NCI-H1105 treated with DMSO at 0.1 percent for 48 hours (cell line): ENCODE results near the gene MRNIP.
"Not testable (repeated sequence)": the region's sequence is repeated elsewhere in the genome, so short reads cannot be mapped to it uniquely, and the experiment has no call there.

ENCODE experiments used
- DNase-seq: peaks from one replicate; lab custom pipeline; 2025; lab: John Stamatoyannopoulos, UW

MRNIP gene

DNA sequence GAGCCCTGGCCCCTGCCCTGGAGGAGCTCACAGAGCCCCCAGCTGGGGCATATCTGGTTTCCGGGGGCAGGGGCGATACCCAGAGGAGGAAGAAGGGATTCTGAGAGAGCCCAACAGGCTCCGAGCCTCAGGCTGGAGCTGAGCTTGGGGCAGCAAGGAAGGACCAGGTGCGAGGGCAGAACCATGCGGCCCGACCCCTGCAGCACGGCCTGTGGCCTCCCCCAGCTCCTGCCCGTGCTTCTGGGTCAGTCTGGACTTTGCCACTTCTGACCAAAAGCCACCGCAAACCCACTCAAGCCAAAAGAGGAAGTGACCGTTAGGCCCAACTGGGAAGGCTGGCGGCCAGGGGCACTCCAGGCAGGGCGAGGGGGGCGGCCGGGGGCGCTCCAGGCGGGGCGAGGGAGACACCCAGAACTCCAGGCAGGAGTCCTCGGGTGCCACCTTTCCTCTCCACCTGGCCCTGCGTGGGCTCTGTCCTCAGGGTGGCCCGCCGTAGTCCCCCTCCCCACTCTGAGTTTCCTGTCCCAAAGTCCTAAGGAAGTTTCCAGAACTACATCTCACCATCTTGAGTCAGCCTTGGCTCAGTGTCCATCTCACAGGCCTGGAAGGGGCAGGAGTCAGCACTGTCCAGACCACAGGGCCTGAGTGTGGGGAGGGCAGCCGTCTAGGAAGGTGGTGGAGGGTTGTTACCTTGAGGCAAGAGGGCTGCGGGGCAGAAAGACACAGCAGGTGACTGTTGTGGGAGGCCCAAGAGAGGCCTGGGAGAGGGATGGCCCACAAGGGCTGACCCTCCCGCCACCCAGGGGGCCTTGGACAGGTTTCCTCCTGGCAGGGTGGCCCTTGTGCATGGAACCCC, 65.8 kb downstream of the MRNIP start:
- no peak for DNase-seq

DNA sequence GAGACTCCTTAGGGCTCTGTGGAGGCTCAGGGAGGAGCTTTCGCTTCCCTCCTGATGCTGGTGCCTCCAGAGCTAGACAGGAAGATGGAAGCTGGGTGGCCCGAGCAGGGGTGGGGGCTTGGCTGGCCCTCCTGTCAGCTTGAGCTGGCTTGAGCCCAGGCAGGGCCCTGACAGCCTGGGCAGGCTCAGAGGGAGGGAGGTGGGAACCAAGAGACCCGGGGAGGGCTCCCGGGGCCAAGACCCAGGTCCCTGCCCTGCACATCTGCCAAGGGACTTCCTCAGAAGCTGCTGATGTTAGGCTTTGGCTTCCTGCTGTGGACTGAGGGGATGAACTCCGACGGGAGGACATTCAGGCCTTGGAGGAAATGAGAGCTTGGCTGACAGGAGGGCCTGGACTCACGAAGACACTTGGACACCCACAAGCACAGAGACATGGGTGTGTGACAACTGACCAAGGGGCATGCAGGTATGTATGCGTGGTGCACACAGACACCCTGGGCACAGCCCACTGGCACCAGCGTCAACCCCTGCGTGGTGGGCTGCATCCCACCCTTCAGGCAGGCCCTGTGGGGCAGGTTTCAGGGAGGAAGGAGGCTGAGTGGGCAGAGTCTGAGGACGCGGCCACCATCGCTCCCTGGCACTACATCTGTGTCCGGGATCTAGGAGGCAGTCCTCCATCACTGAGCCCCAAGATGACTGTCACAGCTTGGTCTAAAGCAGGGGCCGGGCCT, 66.6 kb downstream of the MRNIP start:
- DNase-seq = no peak

DNA sequence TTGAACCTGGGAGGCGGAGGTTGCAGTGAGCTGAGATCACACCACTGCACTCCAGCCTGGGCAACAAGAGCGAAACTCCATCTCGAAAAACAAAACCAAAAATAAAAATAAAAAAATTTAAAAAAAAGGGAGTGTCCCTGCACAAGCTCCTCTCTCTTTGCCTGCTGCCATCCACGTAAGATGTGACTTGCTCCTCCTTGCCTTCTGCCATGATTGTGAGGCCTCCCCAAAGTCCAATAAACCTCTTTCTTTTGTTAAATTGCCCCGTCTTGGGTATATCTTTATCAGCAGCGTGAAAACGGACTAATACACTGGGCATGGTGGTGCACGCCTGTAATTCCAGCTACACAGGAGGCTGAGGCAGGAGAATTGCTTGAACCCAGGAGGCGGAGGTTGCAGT, 69.3 kb downstream of the MRNIP start:
- DNase-seq = not testable (repeated sequence)

DNA sequence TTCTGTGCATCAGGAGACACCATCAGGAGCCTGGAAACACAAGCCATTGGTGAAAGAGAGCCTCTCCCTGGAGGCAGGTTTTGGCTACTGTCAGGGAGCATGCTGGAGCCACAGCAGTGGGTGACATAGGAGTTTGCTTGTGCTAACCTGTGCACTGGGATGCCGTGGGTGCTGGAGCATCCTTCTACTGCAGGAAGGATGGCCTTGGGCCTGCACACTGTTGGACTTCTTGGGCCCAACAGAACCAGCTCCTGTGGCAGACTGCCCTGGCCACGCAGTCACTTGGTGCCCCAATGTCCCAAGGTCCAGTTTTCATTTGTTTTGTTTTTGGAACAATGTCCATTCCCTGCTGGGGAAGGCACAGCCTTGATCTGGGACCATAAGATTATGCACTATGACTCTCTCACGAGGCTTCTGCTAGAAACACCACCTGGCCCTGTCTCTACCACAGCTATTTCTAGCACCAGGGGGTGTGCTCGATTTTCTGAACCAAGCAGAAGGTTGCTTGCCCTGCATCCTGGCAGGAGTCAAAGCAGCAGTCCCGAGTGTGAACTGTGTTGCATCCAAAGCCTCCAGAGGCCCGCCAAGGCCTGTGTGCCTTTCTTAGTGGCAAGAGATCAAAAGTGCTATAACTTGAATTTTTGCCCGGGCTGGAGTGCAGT, 70.3 kb downstream of the MRNIP start:
- no peak for DNase-seq
